Left lung (tissue), 10 donors: Measurements from ENCODE around the gene VPS33A. TPM values are rescaled to one million over a fixed set of nuclear protein-coding genes. Genes with fewer than 3 reads are reported as not detected.

Source experiments
- ATAC-seq: fragments of 200-7000 bp; cut with Tn5 transposase; one replicate; pipeline ENCODE4 v1.9.1; 2020; ENCODE audit warnings: moderate library complexity
- DNase-seq, 4 donors: peaks; one replicate each; pipeline ENCODE4 v3.0.0-alpha.2; 2013 to 2020
- H3K27ac ChIP-seq, 2 donors: fragments of 200-600 bp; sonication (generic) in 1 of 2; one replicate each; pipeline versions ENCODE4 v1.5.0 to v1.8.0; 2020 to 2021
- H3K27me3 ChIP-seq, 2 donors: fragments of 200-600 bp; sonication (generic) in 1 of 2; one replicate each; pipeline versions ENCODE4 v1.5.0 to v1.8.0; 2020 to 2021
- H3K36me3 ChIP-seq, 2 donors: fragments of 200-600 bp; sonication (generic) in 1 of 2; one replicate each; pipeline versions ENCODE4 v1.5.0 to v1.8.0; 2020 to 2021
- H3K4me1 ChIP-seq, 2 donors: fragments of 200-600 bp; one replicate each; pipeline ENCODE4 v1.8.0; 2021
- H3K4me3 ChIP-seq, 2 donors: fragments of 200-600 bp; sonication (generic) in 1 of 2; one replicate each; pipeline versions ENCODE4 v1.5.0 to v1.8.0; 2020 to 2021; ENCODE audit warnings: mild to moderate bottlenecking in 1 of 2
- H3K9me3 ChIP-seq, 2 donors: fragments of 200-600 bp; sonication (generic) in 1 of 2; one replicate each; pipeline versions ENCODE4 v1.5.0 to v1.8.0; 2020 to 2021
- CTCF ChIP-seq, 2 donors: fragments of 200-600 bp; sonication (generic) in 1 of 2; IDR thresholded peaks; one replicate each; pipeline versions ENCODE4 v1.5.0 to v1.8.0; 2021; ENCODE audit warnings: antibody characterized with exemption in 2 of 2
- intact Hi-C, 2 donors: fragments of 100-400 bp; cut with DNase I; formaldehyde crosslinking; loops; one replicate each; pipeline versions ENCODE4 v1.11.2 to v1.14.2; 2022
- polyA plus RNA-seq, 6 donors: library from polyadenylated mRNA; unstranded; fragments of 120-200 nt; gene quantifications; one replicate each; pipeline ENCODE4 v1.2.1, GENCODE V29; 2013; ENCODE audit not compliant: insufficient read length in 6 of 6
- total RNA-seq, 2 donors: library from RNA; stranded (reverse); fragmentation: NEBNext Ultra II Directional; extraction: Animal tissue kit (Norgen Biotek cat#: 25700); gene quantifications; one replicate each; pipeline ENCODE4 v1.2.1, GENCODE V29; 2021
- donor health status: DM: no; HTN: yes; CAD: no.
- donor health status: DM: no; HTN: no; CAD: no.

Gene VPS33A
- total and polyA plus RNA-seq, 8 donors: 13.3 to 21.4 (median 16.7) TPM

GRCh38 chr12:122298071-122298748, 31.9 kb upstream of the VPS33A start:
- intact Hi-C loops: no loop called here
- peaks cover 0 to 88% of the 10 kb centered on the region in 2 donors for H3K36me3 ChIP-seq
- peaks cover 0 to 1% of the 10 kb centered on the region in 2 donors for H3K9me3 ChIP-seq
- H3K4me1 ChIP-seq: no peaks in the 10 kb centered on the region
- no peak overlapping the region for H3K27ac ChIP-seq
- H3K4me3 ChIP-seq: no peak overlapping the region
- H3K27me3 ChIP-seq: no peaks in the 10 kb centered on the region
- DNase-seq (no peak), ATAC-seq (no peak)
- no peak for TF ChIP-seq CTCF (IDR thresholded peaks at IDR 0.05)

DNA sequence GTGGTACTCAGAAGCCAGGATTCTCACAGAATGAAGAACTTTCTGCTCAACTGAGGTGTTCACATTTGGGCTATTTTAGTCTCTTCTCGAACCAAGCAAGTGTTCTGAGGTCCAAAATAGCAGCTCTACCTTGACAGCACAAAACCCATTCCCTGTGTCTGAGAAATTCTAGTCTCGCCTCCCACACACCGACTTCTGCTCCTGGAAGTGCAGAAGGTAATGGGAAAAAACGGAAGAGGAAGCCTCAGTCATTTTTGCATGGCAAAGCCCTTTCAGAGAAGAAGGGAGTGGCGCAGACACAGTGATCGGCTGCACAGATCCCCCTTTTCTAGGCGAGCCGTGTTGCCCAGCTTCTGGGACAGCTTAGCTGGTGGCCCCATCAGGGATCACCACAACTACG, 31.2 kb upstream of the VPS33A start:
- DNase-seq (no peak), ATAC-seq (no peak)
- H3K27me3 ChIP-seq: no peaks in the 10 kb centered on the region
- peaks cover 0 to 87% of the 10 kb centered on the region in 2 donors for H3K36me3 ChIP-seq
- H3K4me3 ChIP-seq: no peak overlapping the region
- TF ChIP-seq CTCF (IDR thresholded peaks at IDR 0.05): no peak
- H3K4me1 ChIP-seq: no peaks in the 10 kb centered on the region
- peaks cover 0 to 1% of the 10 kb centered on the region in 2 donors for H3K9me3 ChIP-seq
- intact Hi-C loops: no loop called here
- no peak overlapping the region for H3K27ac ChIP-seq

GRCh38 chr12:122295877-122296276, 29.6 kb upstream of the VPS33A start:
- Histone ChIP-seq H3K27me3 (no peaks in the 10 kb centered on the region), H3K27ac (no peak overlapping the region), H3K9me3 (peaks cover 0 to 1% of the 10 kb centered on the region in 2 donors), H3K4me3 (no peak overlapping the region), H3K4me1 (no peaks in the 10 kb centered on the region), H3K36me3 (peaks cover 0 to 86% of the 10 kb centered on the region in 2 donors)
- TF ChIP-seq CTCF (IDR thresholded peaks at IDR 0.05): no peak
- ATAC-seq: no peak
- intact Hi-C loops: no loop called here
- no peak for DNase-seq

- Histone ChIP-seq H3K9me3 (peaks cover 0 to 1% of the 10 kb centered on the region in 2 donors), H3K27me3 (no peaks in the 10 kb centered on the region), H3K4me1 (no peaks in the 10 kb centered on the region), H3K36me3 (peaks cover 0 to 78% of the 10 kb centered on the region in 2 donors), H3K27ac (no peak overlapping the region), H3K4me3 (no peak overlapping the region)
- no peak for TF ChIP-seq CTCF (IDR thresholded peaks at IDR 0.05)
- intact Hi-C loops: no loop called here
- ATAC-seq: no peak
- no peak for DNase-seq
Measured at GRCh38 chr12:122293081-122293480, 26.8 kb upstream of the VPS33A start.

GRCh38 chr12:122291431-122291830, 25.1 kb upstream of the VPS33A start:
- Histone ChIP-seq H3K27ac (no peak overlapping the region), H3K36me3 (peaks cover 0 to 78% of the 10 kb centered on the region in 2 donors), H3K27me3 (no peaks in the 10 kb centered on the region), H3K4me1 (no peaks in the 10 kb centered on the region), H3K9me3 (peaks cover 0 to 1% of the 10 kb centered on the region in 2 donors), H3K4me3 (no peak overlapping the region)
- ATAC-seq: no peak
- TF ChIP-seq CTCF (IDR thresholded peaks at IDR 0.05): no peak
- intact Hi-C loops: no loop called here
- DNase-seq: no peak
